ENCODE data around the gene HOXA1. TPM values are rescaled to one million over a fixed set of nuclear protein-coding genes. Genes with fewer than 3 reads are reported as not detected.

The HOXA1 gene
- total RNA-seq, 4 donors from 2014 or later, result 0.16 to 0.36 TPM; not detected in 2

DNA sequence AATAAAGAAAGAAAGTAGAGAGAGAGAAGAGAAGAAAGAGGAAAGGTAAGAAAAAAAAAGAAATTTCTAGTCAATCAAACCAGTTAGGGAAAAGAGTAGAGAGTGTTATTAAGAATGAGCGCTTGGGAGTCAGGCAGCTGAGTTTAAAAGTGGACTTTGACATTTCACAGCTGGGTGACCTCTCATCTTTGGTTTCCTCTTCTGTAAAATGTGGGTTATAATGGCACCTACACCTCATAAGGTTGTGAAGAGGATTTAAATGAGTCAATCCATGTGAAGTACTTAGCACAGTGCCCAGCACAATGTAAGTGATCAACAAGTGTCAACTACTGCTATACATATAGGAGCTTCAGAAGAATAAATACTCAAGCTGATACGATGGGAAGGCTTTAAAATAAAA, 12.2 kb downstream of the HOXA1 start:
- Histone ChIP-seq H3K4me1 (no peaks in the 10 kb centered on the region), H3K36me3 (no peaks in the 10 kb centered on the region), H3K4me3 (no peak overlapping the region), H3K9me3 (no peaks in the 10 kb centered on the region), H3K27ac (no peak overlapping the region), H3K27me3 (peaks cover 15 to 19% (median 15%) of the 10 kb centered on the region in 3 donors)
- ATAC-seq (no peak), DNase-seq (no peak)
- in situ Hi-C loops (cut with MboI; ENCODE audit: low sequenced_read_pairs in 4 of 4), result no loop called here
- intact Hi-C loops (cut with DNase I; ENCODE audit: low total_unique reads), result no loop called here
- TF ChIP-seq, protein P1, sequence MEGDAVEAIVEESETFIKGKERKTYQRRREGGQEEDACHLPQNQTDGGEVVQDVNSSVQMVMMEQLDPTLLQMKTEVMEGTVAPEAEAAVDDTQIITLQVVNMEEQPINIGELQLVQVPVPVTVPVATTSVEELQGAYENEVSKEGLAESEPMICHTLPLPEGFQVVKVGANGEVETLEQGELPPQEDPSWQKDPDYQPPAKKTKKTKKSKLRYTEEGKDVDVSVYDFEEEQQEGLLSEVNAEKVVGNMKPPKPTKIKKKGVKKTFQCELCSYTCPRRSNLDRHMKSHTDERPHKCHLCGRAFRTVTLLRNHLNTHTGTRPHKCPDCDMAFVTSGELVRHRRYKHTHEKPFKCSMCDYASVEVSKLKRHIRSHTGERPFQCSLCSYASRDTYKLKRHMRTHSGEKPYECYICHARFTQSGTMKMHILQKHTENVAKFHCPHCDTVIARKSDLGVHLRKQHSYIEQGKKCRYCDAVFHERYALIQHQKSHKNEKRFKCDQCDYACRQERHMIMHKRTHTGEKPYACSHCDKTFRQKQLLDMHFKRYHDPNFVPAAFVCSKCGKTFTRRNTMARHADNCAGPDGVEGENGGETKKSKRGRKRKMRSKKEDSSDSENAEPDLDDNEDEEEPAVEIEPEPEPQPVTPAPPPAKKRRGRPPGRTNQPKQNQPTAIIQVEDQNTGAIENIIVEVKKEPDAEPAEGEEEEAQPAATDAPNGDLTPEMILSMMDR (IDR thresholded peaks at IDR 0.05 in 4 of 5, conservative IDR thresholded peaks at IDR 0.05 in 1 of 5), result no peak
- TF ChIP-seq POLR2A (IDR thresholded peaks at IDR 0.05), result no peak

DNA sequence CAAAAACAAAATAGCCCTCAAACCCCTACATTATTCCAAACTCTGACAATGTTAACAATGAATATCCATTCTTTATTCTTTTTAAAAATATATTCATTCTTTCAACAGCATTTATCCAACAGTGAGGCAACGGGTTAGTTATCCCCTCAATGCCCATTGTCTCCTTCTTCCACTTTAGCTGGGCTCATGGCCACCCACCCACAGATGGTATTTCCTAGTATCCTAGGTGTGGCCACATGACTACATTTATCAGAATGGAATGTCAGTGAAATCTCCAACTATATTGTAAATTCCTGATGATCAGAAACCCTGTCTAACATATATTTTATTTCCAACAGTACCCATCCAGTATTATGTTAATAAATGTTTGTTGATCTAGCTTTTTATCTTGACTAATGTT, 13.6 kb downstream of the HOXA1 start:
- Histone ChIP-seq H3K4me1 (no peaks in the 10 kb centered on the region), H3K27me3 (peaks cover 0 to 4% (median under 1%) of the 10 kb centered on the region in 3 donors), H3K36me3 (no peaks in the 10 kb centered on the region), H3K27ac (no peak overlapping the region), H3K9me3 (no peaks in the 10 kb centered on the region), H3K4me3 (no peak overlapping the region)
- ATAC-seq (no peak), DNase-seq (no peak)
- intact Hi-C loops (cut with DNase I; ENCODE audit: low total_unique reads) (no loop called here), in situ Hi-C loops (cut with MboI; ENCODE audit: low sequenced_read_pairs in 4 of 4) (no loop called here)
- TF ChIP-seq, protein P1 (IDR thresholded peaks at IDR 0.05 in 4 of 5, conservative IDR thresholded peaks at IDR 0.05 in 1 of 5), result no peak
- no peak for TF ChIP-seq POLR2A (IDR thresholded peaks at IDR 0.05)

DNA sequence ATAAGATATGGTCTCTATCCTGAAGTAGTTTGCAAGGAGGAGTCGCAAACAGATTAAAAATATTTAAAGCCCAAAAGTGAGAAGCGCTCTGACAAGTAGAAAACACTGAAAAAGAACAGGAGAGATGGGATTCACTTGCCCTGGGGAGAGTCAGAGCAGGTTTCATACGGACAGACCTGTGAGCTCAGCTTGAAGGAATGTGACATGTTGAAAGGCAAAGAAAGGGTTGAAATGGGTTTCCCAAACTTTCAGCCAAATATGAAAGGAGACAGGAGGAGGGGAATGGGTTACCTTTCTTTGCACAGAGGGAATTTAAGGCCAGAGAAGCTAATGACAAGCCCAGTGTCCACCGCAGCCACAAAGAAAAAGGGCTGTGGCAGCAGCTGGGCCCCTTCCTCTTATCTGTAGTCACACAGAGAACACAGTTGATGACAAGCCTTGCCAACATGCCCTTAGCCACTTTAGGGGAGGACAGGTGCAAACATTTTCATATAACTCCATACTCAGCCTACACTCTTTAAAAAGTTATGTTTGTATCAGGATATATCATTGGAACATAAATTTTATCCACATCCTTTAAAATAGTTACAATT, 14.9 kb downstream of the HOXA1 start:
- H3K4me3 ChIP-seq, result no peak overlapping the region
- no peaks in the 10 kb centered on the region for H3K4me1 ChIP-seq
- TF ChIP-seq POLR2A (IDR thresholded peaks at IDR 0.05), result no peak
- TF ChIP-seq, protein P1 (IDR thresholded peaks at IDR 0.05 in 4 of 5, conservative IDR thresholded peaks at IDR 0.05 in 1 of 5), result no peak
- no peak overlapping the region for H3K27ac ChIP-seq
- H3K36me3 ChIP-seq, result no peaks in the 10 kb centered on the region
- intact Hi-C loops (cut with DNase I; ENCODE audit: low total_unique reads), result no loop called here
- ATAC-seq, result no peak
- H3K27me3 ChIP-seq, result no peaks in the 10 kb centered on the region
- in situ Hi-C loops (cut with MboI; ENCODE audit: low sequenced_read_pairs in 4 of 4), result no loop called here
- no peak for DNase-seq
- no peaks in the 10 kb centered on the region for H3K9me3 ChIP-seq

DNA sequence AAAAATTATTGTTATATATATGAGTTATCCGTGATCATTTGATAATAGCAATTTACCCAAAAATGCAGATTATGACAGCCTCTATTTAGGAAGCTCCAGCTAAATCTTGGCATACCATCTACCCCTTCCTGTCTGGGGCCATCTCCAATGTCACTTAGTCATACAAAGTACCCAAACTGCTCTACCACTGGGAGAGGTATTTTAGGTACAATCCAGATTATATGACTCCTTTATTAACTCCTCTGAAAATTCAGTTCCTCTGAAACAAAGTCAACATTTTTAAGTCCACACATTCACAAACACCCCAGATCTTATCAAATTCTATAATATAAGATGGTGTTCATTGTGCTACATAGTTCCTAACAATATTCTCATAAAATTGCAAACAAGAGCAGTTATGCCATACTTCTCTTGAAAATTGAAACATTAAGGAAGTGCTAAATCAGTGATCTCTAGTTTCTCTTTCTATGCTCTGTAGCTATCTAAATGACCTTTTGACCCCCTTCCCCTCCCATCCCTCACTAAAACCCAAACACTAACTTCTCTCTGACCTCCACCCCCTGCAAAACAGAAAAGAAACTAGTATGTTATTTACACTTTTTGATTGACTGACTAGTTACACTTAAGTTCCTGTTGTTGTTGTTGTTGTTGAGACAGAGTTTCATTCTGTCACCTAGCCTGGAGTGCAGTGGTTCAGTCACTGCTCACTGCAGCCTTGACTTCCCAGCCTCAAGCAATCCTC, 16.4 kb downstream of the HOXA1 start:
- intact Hi-C loops (cut with DNase I; ENCODE audit: low total_unique reads) (no loop called here), in situ Hi-C loops (cut with MboI; ENCODE audit: low sequenced_read_pairs in 4 of 4) (no loop called here)
- DNase-seq, result no peak
- no peaks in the 10 kb centered on the region for H3K27me3 ChIP-seq
- no peaks in the 10 kb centered on the region for H3K9me3 ChIP-seq
- H3K4me1 ChIP-seq, result no peaks in the 10 kb centered on the region
- no peaks in the 10 kb centered on the region for H3K36me3 ChIP-seq
- TF ChIP-seq, protein P1 (IDR thresholded peaks at IDR 0.05 in 4 of 5, conservative IDR thresholded peaks at IDR 0.05 in 1 of 5), result no peak
- no peak for TF ChIP-seq POLR2A (IDR thresholded peaks at IDR 0.05)
- no peak overlapping the region for H3K27ac ChIP-seq
- ATAC-seq, result no peak
- no peak overlapping the region for H3K4me3 ChIP-seq

Measured in gastrocnemius medialis (tissue), 4 donors.